Spinal cord (tissue), 10 donors: Measurements from ENCODE around the gene GET4. TPM values are rescaled to one million over a fixed set of nuclear protein-coding genes. Genes with fewer than 3 reads are reported as not detected.

Source experiments
- DNase-seq, 6 donors: peaks; one replicate each; pipeline versions ENCODE4 v3.0.0 to v3.0.0-alpha.2; 2013 to 2015; ENCODE audit warnings: low spot score in 6 of 6, low read depth in 4 of 6
- H3K27ac ChIP-seq: one replicate; pipeline ENCODE4 v1.5.1; 2013; ENCODE audit warnings: low read depth, low read length, control low read depth
- H3K27me3 ChIP-seq: one replicate; pipeline ENCODE4 v1.6.1; 2013; ENCODE audit warnings: low read length; ENCODE audit not compliant: control insufficient read depth, insufficient read depth
- H3K36me3 ChIP-seq: one replicate; pipeline ENCODE4 v1.6.1; 2013; ENCODE audit warnings: low read length; ENCODE audit not compliant: control insufficient read depth, insufficient read depth
- H3K4me1 ChIP-seq: one replicate; pipeline ENCODE4 v1.6.1; 2013; ENCODE audit warnings: low read length; ENCODE audit not compliant: control insufficient read depth, insufficient read depth
- H3K4me3 ChIP-seq: one replicate; pipeline ENCODE4 v1.5.1; 2013; ENCODE audit warnings: low read depth, low read length, control low read depth
- H3K9me3 ChIP-seq: one replicate; pipeline ENCODE4 v1.6.1; 2013; ENCODE audit warnings: low read length; ENCODE audit not compliant: control insufficient read depth, insufficient read depth
- WGBS: methylation state at CpG from one replicate; pipeline ENCODE4 v1.1.5; 2013; ENCODE audit warnings: missing lambda C conversion rate; ENCODE audit not compliant: insufficient coverage; 5-methylcytosine and 5-hydroxymethylcytosine counted together
- polyA plus RNA-seq, 2 donors: library from polyadenylated mRNA; unstranded; fragments of 120-200 nt; gene quantifications; one replicate each; pipeline ENCODE4 v1.2.1, GENCODE V29; 2013; ENCODE audit not compliant: insufficient read length in 2 of 2
- total RNA-seq, 2 donors: library from RNA; depleted of rRNA in 1 of 2; stranded (reverse); fragments of 120-200 nt in 1 of 2; fragments of >200 nt in 1 of 2; gene quantifications; one replicate each; pipeline versions ENCODE4 v1.2.3 to v1.2.4, GENCODE V29; 2013 to 2014
- donor health status: healthy.

The GET4 gene
- total and polyA plus RNA-seq, 4 donors = 17.7 to 54.3 (median 33.2) TPM

DNA sequence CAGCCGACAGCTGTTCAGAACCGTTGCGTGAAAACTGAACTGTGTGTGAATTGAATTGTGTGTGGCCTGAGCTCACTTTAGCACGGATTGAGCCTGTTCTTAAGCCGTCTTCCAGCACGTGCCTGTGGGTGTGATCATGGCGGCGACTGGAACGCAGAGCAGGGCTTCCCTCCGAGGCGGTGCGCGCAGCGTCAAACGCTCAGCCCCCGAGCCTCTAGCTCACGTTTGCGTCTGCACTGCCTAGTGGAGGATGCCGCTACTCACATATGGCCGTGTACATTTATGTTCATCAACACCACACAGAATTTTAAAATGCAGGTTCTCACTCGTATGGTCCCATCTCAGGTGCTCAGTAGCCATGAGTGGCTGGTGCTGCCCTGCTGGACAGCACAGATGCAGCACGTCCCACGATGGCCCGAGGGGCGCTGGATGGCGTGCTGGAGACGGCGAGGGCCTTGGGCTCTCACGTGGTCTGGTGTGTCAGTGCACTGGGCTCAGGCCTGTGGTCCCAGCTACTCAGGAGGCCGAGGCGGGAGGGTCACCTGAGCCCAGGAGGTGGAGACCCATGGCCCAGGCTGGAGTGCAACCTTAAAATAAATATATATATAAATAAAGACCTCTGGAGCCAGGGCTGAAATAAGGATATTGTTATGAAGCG, 22.1 kb upstream of the GET4 start:
- Histone ChIP-seq H3K4me3 (no peak overlapping the region), H3K27ac (no peak overlapping the region), H3K27me3 (no peaks in the 10 kb centered on the region), H3K36me3 (peaks cover 85% of the 10 kb centered on the region), H3K4me1 (no peaks in the 10 kb centered on the region), H3K9me3 (no peaks in the 10 kb centered on the region)
- WGBS = 96% methylated on average over 29 of the region's 32 CpGs
- no peak for DNase-seq

DNA sequence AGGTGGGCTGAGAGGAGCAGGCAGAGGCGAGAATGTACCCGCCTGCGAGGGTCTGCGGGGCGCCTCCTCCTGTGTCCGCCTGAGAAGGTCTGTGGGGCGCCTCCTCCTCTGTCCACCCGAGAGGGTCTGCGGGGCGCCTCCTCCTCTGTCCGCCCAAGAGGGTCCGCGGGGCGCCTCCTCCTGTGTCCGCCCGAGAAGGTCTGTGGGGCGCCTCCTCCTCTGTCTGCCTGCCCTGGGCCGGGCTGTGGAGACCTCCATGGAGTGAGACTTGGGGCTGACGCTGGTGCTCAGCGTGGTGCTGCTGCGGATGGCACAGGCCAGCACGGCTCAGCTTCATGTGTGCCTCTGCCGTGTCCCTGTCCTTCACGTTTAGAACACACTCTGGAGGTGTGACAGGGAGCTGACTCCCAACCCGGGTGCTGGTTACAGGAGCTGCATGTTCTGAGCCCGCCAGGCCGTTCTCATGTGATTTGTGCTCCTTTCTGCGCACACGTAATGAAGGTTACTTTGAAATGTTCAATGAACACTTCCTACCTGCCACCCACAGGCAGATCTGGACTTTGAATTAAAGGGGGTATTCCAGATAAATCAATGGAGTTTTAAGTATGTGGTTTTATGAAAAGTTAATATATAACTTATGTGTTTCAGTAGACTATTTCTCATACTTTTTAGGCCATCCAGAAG, 20.5 kb upstream of the GET4 start:
- Histone ChIP-seq H3K27me3 (no peaks in the 10 kb centered on the region), H3K36me3 (peaks cover 90% of the 10 kb centered on the region), H3K4me3 (no peak overlapping the region), H3K27ac (no peak overlapping the region), H3K4me1 (no peaks in the 10 kb centered on the region), H3K9me3 (no peaks in the 10 kb centered on the region)
- DNase-seq = no peak
- 94% methylated on average over 24 of the region's 29 CpGs for WGBS

DNA sequence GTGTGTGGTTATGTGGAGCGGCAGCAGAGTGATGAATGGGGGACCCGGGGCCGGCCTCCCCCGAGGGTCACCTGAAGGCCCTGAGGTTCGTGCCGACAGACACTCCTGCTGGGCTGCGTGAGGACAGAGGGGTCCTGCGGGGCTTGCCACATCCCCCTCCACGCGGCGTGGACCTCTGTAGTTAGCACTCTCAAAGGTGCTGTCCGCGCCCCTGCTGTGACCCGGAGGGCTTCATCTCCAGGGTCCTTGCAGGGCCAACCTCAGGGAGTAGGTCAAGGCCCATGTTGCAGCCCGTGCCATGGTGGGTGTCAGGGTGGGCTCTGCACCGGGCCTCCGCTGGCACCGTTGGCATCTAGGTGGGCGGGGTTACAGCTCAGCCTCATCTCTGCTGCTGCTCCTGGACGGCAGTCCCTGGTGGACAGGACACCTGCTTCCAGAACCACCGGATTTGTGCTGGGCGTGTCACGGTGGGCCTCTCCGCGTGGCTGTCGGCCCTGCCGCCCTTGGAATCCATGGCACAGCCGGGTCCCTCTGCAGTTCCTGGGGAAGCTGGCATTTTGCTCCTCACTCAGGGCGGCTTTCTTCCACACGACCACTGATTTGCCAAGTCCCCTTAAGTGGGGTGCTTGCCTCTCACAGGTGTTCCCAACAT, 19.8 kb upstream of the GET4 start:
- DNase-seq = no peak
- WGBS = 95% methylated on average over 29 of the region's 30 CpGs
- Histone ChIP-seq H3K36me3 (peaks cover 91% of the 10 kb centered on the region), H3K4me1 (no peaks in the 10 kb centered on the region), H3K27ac (no peak overlapping the region), H3K4me3 (no peak overlapping the region), H3K27me3 (no peaks in the 10 kb centered on the region), H3K9me3 (no peaks in the 10 kb centered on the region)

DNA sequence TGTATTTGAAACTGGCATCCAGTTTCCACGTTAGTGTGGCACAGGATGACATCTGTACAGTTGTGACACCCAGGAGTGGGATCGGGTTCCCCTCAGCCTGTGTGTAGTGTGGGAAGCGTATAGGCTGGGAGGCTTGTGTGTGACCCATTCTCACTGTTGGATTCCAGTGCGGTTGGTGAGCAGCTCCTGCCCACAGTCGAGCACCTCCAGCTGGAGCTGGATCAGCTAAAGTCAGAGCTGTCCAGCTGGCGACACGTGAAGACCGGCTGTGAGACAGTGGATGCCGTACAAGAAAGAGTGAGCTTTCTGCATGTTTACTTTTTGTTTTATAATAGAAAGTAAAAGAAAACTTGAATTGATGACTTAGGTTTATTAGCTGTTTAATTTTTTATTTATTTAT, 18.7 kb upstream of the GET4 start:
- no peaks in the 10 kb centered on the region for H3K27me3 ChIP-seq
- no peak overlapping the region for H3K4me3 ChIP-seq
- no peaks in the 10 kb centered on the region for H3K9me3 ChIP-seq
- H3K36me3 ChIP-seq = peaks cover 91% of the 10 kb centered on the region
- 91% methylated on average over 8 of the region's 9 CpGs for WGBS
- no peaks in the 10 kb centered on the region for H3K4me1 ChIP-seq
- no peak overlapping the region for H3K27ac ChIP-seq
- DNase-seq = no peak

DNA sequence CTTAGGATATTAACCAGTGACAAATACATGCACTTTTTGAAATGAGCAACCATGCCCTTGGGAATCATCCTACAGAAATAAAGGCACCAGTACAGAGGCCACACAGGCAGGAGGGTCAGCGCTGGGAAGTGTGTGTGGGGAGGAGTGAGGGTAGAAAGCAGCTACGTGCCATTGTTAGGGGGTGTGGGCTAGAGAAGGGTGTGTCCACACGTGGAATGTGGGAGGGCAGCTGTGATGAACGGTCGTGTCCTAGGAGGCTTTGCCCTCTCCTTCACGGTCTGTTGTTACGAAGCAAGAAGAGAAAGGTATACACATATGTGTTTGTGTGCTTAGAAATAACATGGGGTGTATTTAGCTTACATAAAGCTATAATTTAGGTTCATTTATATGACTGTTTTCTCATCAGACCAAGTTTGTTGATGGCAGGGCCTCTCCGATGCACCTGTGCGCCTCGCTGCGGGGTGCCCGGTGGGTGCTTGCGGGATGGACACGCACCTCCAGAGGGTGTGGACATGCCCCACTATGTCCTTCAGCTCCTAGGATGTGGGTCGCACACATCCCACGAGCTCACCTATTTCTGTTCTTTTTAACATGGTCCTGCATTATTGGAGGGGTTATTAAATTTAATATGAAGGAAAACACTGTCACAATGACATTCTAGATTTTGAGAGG, 16.9 kb upstream of the GET4 start:
- Histone ChIP-seq H3K27me3 (no peaks in the 10 kb centered on the region), H3K36me3 (peaks cover 88% of the 10 kb centered on the region), H3K9me3 (no peaks in the 10 kb centered on the region), H3K4me1 (no peaks in the 10 kb centered on the region), H3K27ac (no peak overlapping the region), H3K4me3 (no peak overlapping the region)
- WGBS = 84% methylated on average over 13 of the region's 16 CpGs
- DNase-seq = no peak

DNA sequence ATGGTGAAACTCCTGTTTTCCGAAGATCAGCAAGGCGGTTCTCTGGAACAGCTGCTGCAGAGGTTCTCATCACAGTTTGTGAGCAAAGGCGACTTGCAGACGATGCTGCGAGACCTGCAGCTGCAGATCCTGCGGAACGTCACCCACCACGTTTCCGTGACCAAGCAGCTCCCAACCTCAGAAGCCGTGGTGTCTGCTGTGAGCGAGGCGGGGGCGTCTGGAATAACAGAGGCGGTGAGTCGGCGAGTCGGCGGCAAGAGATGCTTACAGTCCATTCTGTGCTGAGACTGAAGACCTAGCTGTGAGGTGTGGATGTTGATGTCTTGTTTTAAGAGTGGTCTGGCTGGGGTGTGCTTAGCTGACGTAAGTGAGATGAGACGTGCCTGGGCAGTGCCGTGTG, 16.2 kb upstream of the GET4 start:
- no peaks in the 10 kb centered on the region for H3K4me1 ChIP-seq
- H3K27me3 ChIP-seq = no peaks in the 10 kb centered on the region
- 95% methylated on average over 18 of the region's 21 CpGs for WGBS
- DNase-seq = no peak
- H3K9me3 ChIP-seq = no peaks in the 10 kb centered on the region
- H3K27ac ChIP-seq = no peak overlapping the region
- peaks cover 88% of the 10 kb centered on the region for H3K36me3 ChIP-seq
- H3K4me3 ChIP-seq = no peak overlapping the region

DNA sequence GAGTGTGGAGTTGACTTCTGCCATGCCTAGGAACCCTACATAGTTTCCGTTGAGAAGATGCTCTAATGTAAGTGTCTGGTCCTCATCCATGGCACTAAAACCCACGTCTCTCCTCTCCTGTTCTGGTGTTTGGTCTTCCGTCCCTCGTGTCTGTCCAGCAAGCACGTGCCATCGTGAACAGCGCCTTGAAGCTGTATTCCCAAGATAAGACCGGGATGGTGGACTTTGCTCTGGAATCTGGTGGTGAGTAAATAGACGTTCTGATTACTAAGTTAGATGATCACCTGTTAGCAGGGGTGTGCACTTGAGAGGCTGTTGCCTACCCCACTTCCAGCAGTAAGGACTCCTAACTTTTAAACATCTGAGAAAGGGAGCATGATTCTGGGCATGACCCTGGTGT, 15.1 kb upstream of the GET4 start:
- WGBS = 91% methylated on average over 4 of the region's 9 CpGs
- no peak overlapping the region for H3K4me3 ChIP-seq
- no peaks in the 10 kb centered on the region for H3K27me3 ChIP-seq
- H3K36me3 ChIP-seq = peaks cover 85% of the 10 kb centered on the region
- H3K27ac ChIP-seq = no peak overlapping the region
- DNase-seq = no peak
- no peaks in the 10 kb centered on the region for H3K9me3 ChIP-seq
- H3K4me1 ChIP-seq = no peaks in the 10 kb centered on the region

DNA sequence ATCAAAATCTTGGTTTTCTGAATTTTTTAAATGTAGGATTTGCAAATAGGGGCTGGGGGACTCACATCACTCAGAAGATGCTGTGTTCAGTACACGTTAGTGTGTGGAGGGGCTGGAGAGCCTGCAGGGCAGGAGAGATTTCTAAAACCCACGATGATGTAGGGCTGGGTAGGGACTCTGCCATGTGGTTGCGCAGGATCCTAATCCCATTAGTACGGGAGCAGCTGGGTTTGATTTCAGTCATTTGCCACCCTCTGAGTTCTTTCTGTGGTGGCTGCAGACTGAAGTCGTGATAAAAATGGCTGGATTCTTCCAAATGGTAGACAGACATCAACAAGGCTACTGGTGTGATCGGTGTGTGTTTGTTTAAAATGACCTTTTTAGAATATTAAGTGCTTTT, 14.2 kb upstream of the GET4 start:
- H3K4me1 ChIP-seq = peaks cover 3% of the 10 kb centered on the region
- no peak overlapping the region for H3K4me3 ChIP-seq
- 78% methylated on average over 5 of the region's 6 CpGs for WGBS
- peak in 1 of 6 donors; percentile 54 for DNase-seq
- H3K27ac ChIP-seq = no peak overlapping the region
- H3K27me3 ChIP-seq = no peaks in the 10 kb centered on the region
- no peaks in the 10 kb centered on the region for H3K9me3 ChIP-seq
- H3K36me3 ChIP-seq = peaks cover 82% of the 10 kb centered on the region

DNA sequence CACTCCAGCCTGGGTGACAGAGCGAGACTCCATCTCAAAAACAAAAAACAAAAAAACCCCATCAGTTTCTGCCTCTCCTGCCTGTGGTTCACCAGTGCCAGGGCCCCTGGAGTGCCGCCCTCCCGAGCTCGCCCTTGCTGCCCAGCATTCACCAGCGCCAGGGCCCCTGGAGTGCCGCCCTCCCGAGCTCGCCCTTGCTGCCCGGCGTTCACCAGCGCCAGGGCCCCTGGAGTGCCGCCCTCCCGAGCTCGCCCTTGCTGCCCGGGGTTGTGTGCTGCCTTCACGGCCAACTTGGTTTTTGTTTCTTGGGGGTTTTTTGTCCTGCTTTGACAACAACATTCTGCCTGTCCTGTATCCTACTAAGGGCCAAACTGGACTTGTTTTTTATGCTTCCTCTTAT, 13.2 kb upstream of the GET4 start:
- H3K27ac ChIP-seq = no peak overlapping the region
- WGBS = 87% methylated on average over 15 of the region's 16 CpGs

More for the DNA sequence above, 13.2 kb upstream of the GET4 start:
- Histone ChIP-seq H3K4me3 (no peak overlapping the region), H3K27me3 (no peaks in the 10 kb centered on the region), H3K9me3 (no peaks in the 10 kb centered on the region), H3K36me3 (peaks cover 83% of the 10 kb centered on the region), H3K4me1 (peaks cover 12% of the 10 kb centered on the region)
- no peak for DNase-seq
